NCI-H1048 (cell line): ENCODE measurements around the gene DAPK2.

Experiments used
- DNase-seq: peaks from one replicate; lab custom pipeline; 2025; lab: John Stamatoyannopoulos, UW

DAPK2 gene

DNA sequence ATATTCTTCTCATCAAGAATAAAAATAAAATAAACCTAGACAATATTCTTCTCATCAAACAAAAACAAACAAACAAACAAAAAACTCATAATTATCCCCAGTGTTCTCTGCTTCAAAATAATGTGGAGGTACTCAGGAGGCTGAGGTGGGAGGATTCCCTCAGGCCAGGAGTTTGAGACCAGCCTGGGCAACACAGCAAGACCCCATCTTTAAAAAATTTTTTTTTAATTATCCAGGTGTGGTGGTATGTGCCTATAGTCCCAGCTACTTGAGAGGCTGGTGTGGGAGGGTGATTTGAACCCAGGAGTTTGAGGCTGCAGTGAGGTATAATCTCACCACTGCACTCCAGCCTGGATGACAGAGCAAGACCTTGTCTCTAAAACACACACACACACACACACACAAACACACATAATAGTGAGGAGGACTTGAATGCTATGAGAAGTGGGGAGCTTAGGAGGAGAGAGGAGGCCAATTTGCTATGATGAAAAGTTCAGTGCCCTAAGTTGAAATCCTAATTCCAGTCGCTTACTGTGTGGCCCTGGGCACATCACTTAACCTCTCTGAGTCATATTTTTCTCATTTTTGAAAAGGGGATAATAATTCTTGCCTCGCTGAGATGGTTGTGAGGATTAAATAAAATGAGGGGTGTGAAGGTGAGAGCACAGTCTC lies 176.8 kb downstream of the DAPK2 start:
- no peak for DNase-seq

DNA sequence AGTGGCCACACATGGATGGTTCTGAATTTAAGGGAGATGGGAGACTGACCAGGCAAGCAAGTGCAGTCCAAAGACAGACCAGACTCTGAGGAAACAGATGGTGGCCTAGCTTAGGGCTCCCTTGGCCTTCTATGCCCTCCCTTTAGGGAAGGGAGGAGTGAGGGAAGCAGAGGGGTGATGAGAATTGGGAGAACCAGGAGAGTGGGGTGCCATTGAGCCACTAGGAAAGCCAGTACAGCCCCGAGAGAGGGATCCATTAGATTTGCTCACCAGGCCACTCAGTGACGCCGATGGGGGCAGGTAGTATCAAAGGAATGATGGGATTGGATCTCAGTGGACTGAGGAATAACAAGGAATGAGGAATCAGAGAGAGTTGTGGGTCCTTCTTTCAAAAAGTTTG lies 182.1 kb downstream of the DAPK2 start:
- no peak for DNase-seq

DNA sequence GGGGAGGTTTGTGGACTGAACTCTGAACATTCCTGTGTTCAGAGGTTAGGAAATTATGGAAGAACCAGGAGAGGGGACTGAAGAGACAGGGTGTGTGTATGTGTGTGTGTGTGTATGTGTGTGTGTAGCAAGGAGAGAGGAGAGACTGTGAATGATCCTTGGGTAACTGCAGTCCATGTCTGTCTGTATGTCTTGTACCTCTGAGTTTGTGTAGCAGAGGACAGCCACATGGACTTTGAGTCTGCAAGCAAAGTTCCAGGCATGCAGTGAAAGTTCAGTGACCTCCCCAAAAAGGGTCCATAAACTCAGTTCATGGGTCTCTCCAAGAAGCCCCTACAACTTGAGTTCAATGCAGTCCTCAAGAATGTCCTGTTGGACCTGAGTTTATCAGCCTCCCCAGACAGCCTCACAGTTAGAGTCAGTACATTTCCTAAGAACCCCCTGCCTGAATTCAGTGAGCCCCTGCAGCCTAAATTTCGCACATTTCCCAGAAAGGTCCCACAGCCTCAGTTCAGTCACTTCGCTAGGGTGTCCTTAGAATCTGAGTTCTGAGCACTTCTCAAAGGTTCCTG lies 184.3 kb downstream of the DAPK2 start:
- DNase-seq: no peak

DNA sequence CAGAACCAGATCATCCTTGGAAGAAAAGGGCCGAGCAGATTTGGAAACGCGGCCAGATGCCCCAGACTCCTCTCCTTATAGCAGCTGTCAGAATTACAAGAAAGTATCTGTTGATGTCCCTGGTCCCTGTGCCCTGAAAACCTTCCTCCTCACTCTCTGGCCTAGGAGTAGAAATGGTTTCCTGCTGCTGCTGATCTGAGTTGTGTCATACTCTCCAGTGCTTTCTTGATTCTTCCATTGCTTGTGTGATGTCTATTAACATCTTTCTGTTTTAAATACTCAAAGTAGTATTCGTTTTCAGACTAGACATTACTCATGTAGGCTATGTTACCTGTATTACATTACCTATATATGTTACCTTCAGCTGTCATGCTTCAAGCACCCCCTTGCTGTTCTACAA lies 185.7 kb downstream of the DAPK2 start:
- DNase-seq: no peak

DNA sequence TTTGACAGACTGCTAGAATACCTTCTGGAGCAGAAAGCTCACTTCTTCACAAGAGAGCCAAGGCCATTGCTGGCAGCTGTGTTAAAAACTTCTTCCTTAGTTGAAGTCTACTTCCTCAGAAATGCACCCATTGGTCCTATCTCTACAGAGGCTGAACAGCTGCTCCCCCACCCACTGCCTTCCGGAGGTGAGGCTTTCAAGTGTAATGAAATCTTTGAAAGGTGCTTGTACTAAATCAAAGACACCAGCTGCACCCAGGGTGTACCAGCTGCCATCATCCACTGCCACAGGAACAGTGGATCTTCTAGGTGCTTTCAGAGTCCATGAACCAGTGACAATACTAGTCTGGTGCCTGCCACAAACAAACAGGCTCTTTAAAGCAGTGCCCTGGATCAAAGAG lies 186.1 kb downstream of the DAPK2 start:
- DNase-seq: no peak

DNA sequence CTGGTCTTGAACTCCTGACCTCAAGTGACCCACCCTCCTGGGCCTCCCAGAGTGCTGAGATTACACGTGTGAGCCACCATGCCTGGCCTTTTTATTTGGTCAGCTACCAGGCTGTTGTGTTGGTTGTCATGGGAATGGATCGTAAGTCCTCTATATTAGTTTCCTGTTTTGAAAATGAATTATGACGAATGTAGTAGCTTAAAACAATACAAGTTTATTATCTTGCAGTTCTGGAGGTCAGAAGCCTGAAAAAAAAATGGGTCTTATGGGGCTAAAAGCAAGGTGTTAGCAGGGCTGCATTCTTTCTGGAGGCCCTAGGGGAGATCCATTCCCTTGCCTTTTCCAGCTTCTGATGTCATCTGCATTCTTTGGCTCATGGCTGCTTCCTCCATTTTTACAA lies 187.4 kb downstream of the DAPK2 start:
- no peak for DNase-seq

DNA sequence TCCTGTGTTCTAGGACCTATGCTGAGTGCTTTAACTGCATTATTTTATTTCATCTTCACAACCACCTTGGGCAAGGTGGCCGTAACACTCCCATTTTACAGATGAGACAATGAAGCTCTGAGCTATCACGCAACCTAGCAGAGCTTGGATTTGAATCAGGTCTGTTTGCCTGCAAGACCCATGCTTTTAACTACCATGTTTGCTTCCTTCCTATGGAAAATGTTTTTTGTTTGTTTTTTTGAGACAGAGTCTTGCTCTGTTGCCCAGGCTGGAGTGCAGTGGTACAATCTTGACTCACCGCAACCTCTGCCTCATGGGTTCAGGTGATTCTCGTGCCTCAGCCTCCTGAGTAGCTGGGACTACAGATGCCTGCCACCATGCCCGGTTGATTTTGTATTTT lies 187.8 kb downstream of the DAPK2 start:
- DNase-seq: no peak

DNA sequence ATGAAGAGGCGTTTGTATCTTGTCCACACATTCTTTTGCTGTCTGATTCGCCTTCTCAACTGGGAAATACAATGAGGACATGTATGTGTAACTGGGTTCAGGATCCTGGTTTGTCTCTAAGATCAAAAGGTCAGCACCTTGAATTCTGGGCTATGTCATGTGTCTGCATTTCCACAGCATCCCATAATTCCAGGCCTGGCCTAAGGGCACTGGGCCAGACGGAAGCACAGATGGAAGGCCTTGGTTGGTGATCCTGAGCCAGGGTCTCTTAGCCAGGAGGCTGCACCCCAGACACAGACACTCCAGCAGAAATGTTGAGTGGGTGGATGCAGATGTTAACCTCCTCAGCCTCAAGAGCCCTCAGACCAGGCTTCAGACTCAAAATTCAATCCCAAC lies 188.8 kb downstream of the DAPK2 start:
- DNase-seq: no peak
